H9 (cell line): ENCODE data around the gene USP12. TPM values are rescaled to one million over a fixed set of nuclear protein-coding genes. Genes with fewer than 3 reads are reported as not detected.
A peak's percentile ranks its signal among the peaks of the same experiment; 100 is the strongest.

ENCODE experiments used
- DNase-seq: peaks from one replicate; pipeline ENCODE4 v3.0.0-alpha.2; 2017
- H2AFZ ChIP-seq: one replicate; pipeline ENCODE4 v1.6.1; 2013; ENCODE audit warnings: mild to moderate bottlenecking, low read length, control low read depth, moderate library complexity
- H2AK5ac ChIP-seq: 2 replicates; pipeline ENCODE4 v1.6.1; 2013; ENCODE audit warnings: low read length, control low read depth, mixed read lengths; ENCODE audit not compliant: insufficient read length
- H2BK120ac ChIP-seq: one replicate; pipeline ENCODE4 v1.6.1; 2013; ENCODE audit warnings: low read depth, mild to moderate bottlenecking, low read length, control low read depth, inconsistent platforms; ENCODE audit not compliant: poor library complexity, severe bottlenecking
- H2BK12ac ChIP-seq: 2 replicates; pipeline ENCODE4 v1.6.1; 2013; ENCODE audit warnings: low read length, control low read depth, mixed read lengths, low read depth; ENCODE audit not compliant: insufficient read length
- H2BK15ac ChIP-seq: 2 replicates; pipeline ENCODE4 v1.6.1; 2013; ENCODE audit warnings: low read depth, low read length, control low read depth
- H2BK20ac ChIP-seq: one replicate; pipeline ENCODE4 v1.6.1; 2013; ENCODE audit warnings: low read depth, mild to moderate bottlenecking, low read length, control low read depth, inconsistent platforms; ENCODE audit not compliant: poor library complexity, severe bottlenecking
- H2BK5ac ChIP-seq: 2 replicates; pipeline ENCODE4 v1.6.1; 2013; ENCODE audit warnings: low read length, control low read depth, mixed read lengths; ENCODE audit not compliant: insufficient read length
- H3K14ac ChIP-seq: 2 replicates; pipeline ENCODE4 v1.6.1; 2013; ENCODE audit warnings: low read length, control low read depth; ENCODE audit not compliant: insufficient read depth
- H3K18ac ChIP-seq: 2 replicates; pipeline ENCODE4 v1.6.1; 2013; ENCODE audit warnings: low read depth, mild to moderate bottlenecking, mixed read lengths, low read length, control low read depth; ENCODE audit not compliant: insufficient read length
- H3K23ac ChIP-seq: 2 replicates; pipeline ENCODE4 v1.6.1; 2013; ENCODE audit warnings: low read length, control low read depth, mixed read lengths, low read depth; ENCODE audit not compliant: insufficient read length
- H3K23me2 ChIP-seq: 2 replicates; pipeline ENCODE4 v1.6.1; 2013; ENCODE audit warnings: low read depth, mild to moderate bottlenecking, mixed read lengths, low read length, control low read depth; ENCODE audit not compliant: insufficient read length, poor library complexity, severe bottlenecking
- H3K27ac ChIP-seq: 2 replicates; pipeline ENCODE4 v1.5.1; 2013; ENCODE audit warnings: low read length, control low read depth, mixed read lengths, low read depth; ENCODE audit not compliant: insufficient read length
- H3K27me3 ChIP-seq: 2 replicates; pipeline ENCODE4 v1.6.1; 2013; ENCODE audit warnings: low read length, control low read depth, inconsistent platforms; ENCODE audit not compliant: insufficient read depth
- H3K4ac ChIP-seq: 2 replicates; pipeline ENCODE4 v1.6.1; 2013; ENCODE audit warnings: low read depth, mild to moderate bottlenecking, control low read depth, inconsistent platforms, low read length, moderate library complexity
- H3K4me1 ChIP-seq: 2 replicates; pipeline ENCODE4 v1.6.1; 2013; ENCODE audit warnings: low read length, control low read depth, inconsistent platforms; ENCODE audit not compliant: insufficient read depth
- H3K4me2 ChIP-seq: 2 replicates; pipeline ENCODE4 v1.6.1; 2013; ENCODE audit warnings: low read length, control low read depth, mixed read lengths; ENCODE audit not compliant: insufficient read length, insufficient read depth
- H3K56ac ChIP-seq: 2 replicates; pipeline ENCODE4 v1.6.1; 2013; ENCODE audit warnings: low read depth, mild to moderate bottlenecking, mixed read lengths, low read length, control low read depth; ENCODE audit not compliant: insufficient read length
- H3K79me1 ChIP-seq: 2 replicates; pipeline ENCODE4 v1.6.1; 2013; ENCODE audit warnings: low read depth, mild to moderate bottlenecking, moderate library complexity, low read length, control low read depth, inconsistent platforms; ENCODE audit not compliant: insufficient read depth, poor library complexity, severe bottlenecking
- H3K79me2 ChIP-seq: 2 replicates; pipeline ENCODE4 v1.6.1; 2013; ENCODE audit warnings: low read length, control low read depth, inconsistent platforms; ENCODE audit not compliant: insufficient read depth
- H3K9ac ChIP-seq: 2 replicates; pipeline ENCODE4 v1.6.1; 2013; ENCODE audit warnings: low read length, control low read depth, mixed read lengths; ENCODE audit not compliant: insufficient read length; ENCODE audit errors: extremely low read depth
- H3K9me3 ChIP-seq: one replicate; pipeline ENCODE4 v1.6.1; 2013; ENCODE audit warnings: low read depth, low read length, inconsistent platforms; ENCODE audit not compliant: control insufficient read depth
- H3T11ph ChIP-seq: one replicate; pipeline ENCODE4 v1.6.1; 2013; ENCODE audit warnings: mild to moderate bottlenecking, low read length, control low read depth, inconsistent platforms
- H4K20me1 ChIP-seq: one replicate; pipeline ENCODE4 v1.6.1; 2013; ENCODE audit not compliant: control insufficient read depth, insufficient read length, insufficient read depth
- H4K5ac ChIP-seq: 2 replicates; pipeline ENCODE4 v1.6.1; 2013; ENCODE audit warnings: low read depth, mild to moderate bottlenecking, mixed read lengths, low read length, control low read depth; ENCODE audit not compliant: insufficient read length
- H4K8ac ChIP-seq: replicated peaks from 2 replicates; pipeline ENCODE4 v1.6.1; 2013; ENCODE audit warnings: low read length, control low read depth, mixed read lengths, low read depth; ENCODE audit not compliant: insufficient read length
- H4K91ac ChIP-seq: 2 replicates; pipeline ENCODE4 v1.6.1; 2013; ENCODE audit warnings: low read depth, mild to moderate bottlenecking, moderate library complexity, mixed read lengths, low read length, control low read depth; ENCODE audit not compliant: insufficient read length
- H3K27ac Mint-ChIP-seq, 3 experiments: 2 replicates in 2 of 3; 3 replicates in 1 of 3; pipeline ENCODE4 v1.8.0; 2020 to 2021; ENCODE audit warnings: mixed read lengths in 3 of 3, mild to moderate bottlenecking in 1 of 3, moderate library complexity in 1 of 3
- H3K27me3 Mint-ChIP-seq: 2 replicates; pipeline ENCODE4 v1.8.0; 2021; ENCODE audit warnings: low read depth, mild to moderate bottlenecking, moderate library complexity, mixed read lengths
- H3K36me3 Mint-ChIP-seq, 3 experiments: 2 replicates in 2 of 3; 3 replicates in 1 of 3; pipeline ENCODE4 v1.8.0; 2020 to 2021; ENCODE audit warnings: low read depth in 3 of 3, mixed read lengths in 3 of 3; ENCODE audit not compliant: insufficient read depth in 1 of 3
- H3K4me1 Mint-ChIP-seq, 2 experiments: 2 replicates each; pipeline ENCODE4 v1.8.0; 2020; ENCODE audit warnings: mixed read lengths in 2 of 2
- H3K4me3 Mint-ChIP-seq, 2 experiments: 2 replicates in 1 of 2; 3 replicates in 1 of 2; pipeline ENCODE4 v1.8.0; 2020 to 2021; ENCODE audit warnings: mild to moderate bottlenecking in 2 of 2, mixed read lengths in 2 of 2, moderate library complexity in 1 of 2
- H3K9me3 Mint-ChIP-seq, 2 experiments: 2 replicates in 1 of 2; 3 replicates in 1 of 2; pipeline ENCODE4 v1.8.0; 2020; ENCODE audit warnings: mild to moderate bottlenecking in 2 of 2, mixed read lengths in 2 of 2, moderate library complexity in 1 of 2
- CTCF ChIP-seq: fragments of 200-600 bp; sonication (generic); conservative IDR thresholded peaks from 3 replicates; pipeline ENCODE4 v1.8.0; 2021; ENCODE audit warnings: antibody characterized with exemption, mild to moderate bottlenecking
- WGBS: extraction: QIAGEN DNeasy Blood & Tissue Kit; methylation state at CpG from one replicate; pipeline ENCODE4 v1.1.7; 2013; ENCODE audit warnings: missing lambda C conversion rate, low lambda C conversion rate, mixed read lengths; ENCODE audit not compliant: insufficient read length; ENCODE audit errors: extremely low coverage; 5-methylcytosine and 5-hydroxymethylcytosine counted together
- total RNA-seq: library from RNA; stranded (reverse); gene quantifications from 2 replicates; pipeline ENCODE4 v1.2.1, GENCODE V29; 2021

USP12 gene
- total RNA-seq, 1 experiment from 2014 or later = 24.8 TPM

- Histone ChIP-seq H2AFZ (no peak overlapping the region), H3K9ac (no peak overlapping the region), H3K56ac (no peak overlapping the region), H2BK20ac (no peak overlapping the region), H3K23me2 (no peaks in the 10 kb centered on the region), H3K4ac (no peak overlapping the region), H2BK5ac (no peak overlapping the region), H4K91ac (no peak overlapping the region), H2BK12ac (no peak overlapping the region), H3K14ac (no peak overlapping the region; the same call in 1 of the 2 replicates), H3K79me1 (no peaks in the 10 kb centered on the region), H3K4me1 (peaks cover 5% of the 10 kb centered on the region), H4K20me1 (no peaks in the 10 kb centered on the region), H2BK15ac (no peak overlapping the region), H2BK120ac (no peak overlapping the region), H4K5ac (no peak overlapping the region), H3K23ac (no peak overlapping the region), H3T11ph (no peak overlapping the region), H2AK5ac (no peak overlapping the region), H4K8ac (no peak overlapping the region), H3K27ac (peak overlapping the region; percentile 18), H3K27me3 (no peaks in the 10 kb centered on the region), H3K4me2 (peak overlapping the region; percentile 29), H3K9me3 (peaks cover 6% of the 10 kb centered on the region), H3K79me2 (peaks cover 31% of the 10 kb centered on the region; the same call in 1 of the 2 replicates), H3K18ac (no peak overlapping the region)
- Mint-ChIP-seq H3K9me3 (peaks cover 11 to 30% of the 10 kb centered on the region in 2 experiments; a peak in 4 of 5 replicates), H3K36me3 (peaks cover 15 to 33% (median 18%) of the 10 kb centered on the region in 3 experiments), H3K4me3 (no peak overlapping the region), H3K27me3 (no peaks in the 10 kb centered on the region), H3K27ac (peak overlapping the region in 2 of 3 experiments; percentile 14 to 49; a peak in 4 of 7 replicates), H3K4me1 (peaks cover 49 to 59% of the 10 kb centered on the region in 2 experiments)
- TF ChIP-seq CTCF = no peak
- no CpG with 5 or more reads among the region's 7 CpGs for WGBS
- no peak for DNase-seq
Observed at GRCh38 chr13:27130223-27130978, 41.2 kb downstream of the USP12 start.
